Heart right ventricle (tissue), 16 donors: Measurements from ENCODE around the gene MIR17HG. TPM values are rescaled to one million over a fixed set of nuclear protein-coding genes. Genes with fewer than 3 reads are reported as not detected.

ENCODE experiments used
- ATAC-seq, 8 donors: fragments of 200-7000 bp; cut with Tn5 transposase; one replicate each; pipeline ENCODE4 v1.9.1; 2020; ENCODE audit warnings: mild to moderate bottlenecking in 8 of 8, moderate library complexity in 8 of 8, moderate number of reproducible peaks in 1 of 8
- DNase-seq, 2 donors: peaks; one replicate each; pipeline ENCODE4 v3.0.0-alpha.2; 2020
- H3K27ac ChIP-seq, 10 donors: fragments of 200-600 bp; sonication (generic) in 2 of 10; one replicate each; pipeline versions ENCODE4 v1.5.0 to v1.8.0; 2020 to 2022; ENCODE audit warnings: mild to moderate bottlenecking in 3 of 10
- H3K27me3 ChIP-seq, 7 donors: fragments of 200-600 bp; one replicate each; pipeline ENCODE4 v1.8.0; 2021 to 2022; ENCODE audit warnings: mild to moderate bottlenecking in 2 of 7
- H3K36me3 ChIP-seq, 9 donors: fragments of 200-600 bp; sonication (generic) in 1 of 9; one replicate each; pipeline versions ENCODE4 v1.5.0 to v1.8.0; 2020 to 2022; ENCODE audit warnings: mild to moderate bottlenecking in 2 of 9
- H3K4me1 ChIP-seq, 9 donors: fragments of 200-600 bp; sonication (generic) in 1 of 9; one replicate each; pipeline versions ENCODE4 v1.5.0 to v1.8.0; 2020 to 2022; ENCODE audit warnings: mild to moderate bottlenecking in 4 of 9
- H3K4me3 ChIP-seq, 10 donors: fragments of 200-600 bp; sonication (generic) in 2 of 10; one replicate each; pipeline versions ENCODE4 v1.5.0 to v1.8.0; 2020 to 2022; ENCODE audit warnings: mild to moderate bottlenecking in 7 of 10, moderate library complexity in 2 of 10
- H3K9me3 ChIP-seq, 11 donors: fragments of 200-600 bp in 10 of 11; sonication (generic) in 2 of 11; one replicate each; pipeline versions ENCODE4 v1.5.0 to v1.8.0; 2013 to 2022; ENCODE audit warnings: mild to moderate bottlenecking in 2 of 11, control low read depth in 1 of 11, moderate library complexity in 1 of 11
- CTCF ChIP-seq, 9 donors: fragments of 200-600 bp; sonication (generic) in 2 of 9; IDR thresholded peaks; one replicate each; pipeline versions ENCODE4 v1.5.0 to v1.8.0; 2021 to 2022; ENCODE audit warnings: antibody characterized with exemption in 9 of 9, mild to moderate bottlenecking in 5 of 9, moderate library complexity in 1 of 9
- WGBS, 2 donors: extraction: QIAGEN DNeasy Blood & Tissue Kit; methylation state at CpG; one replicate each; pipeline ENCODE4 v1.1.7; 2013; ENCODE audit warnings: inconsistent platforms in 1 of 2; 5-methylcytosine and 5-hydroxymethylcytosine counted together
- intact Hi-C, 10 donors: fragments of 100-400 bp; cut with DNase I; formaldehyde crosslinking; loops; one replicate each; pipeline versions ENCODE4 v1.11.1 to v1.14.2; 2022
- polyA plus RNA-seq, 2 donors: library from polyadenylated mRNA; stranded (reverse); fragments of 200-250 nt; gene quantifications; one replicate each; pipeline ENCODE4 v1.2.3, GENCODE V29; 2013
- total RNA-seq, 10 donors: library from RNA; stranded (reverse); fragmentation: NEBNext Ultra II Directional in 3 of 10; extraction: Animal tissue kit (Norgen Biotek cat#: 25700) in 3 of 10; gene quantifications; one replicate each; pipeline versions ENCODE4 v1.2.1 to v1.2.4, GENCODE V29; 2021 to 2023
- donor health status: Arrhythmogenic right ventricular cardiomyopathy.
- donor health status: ischemic (EF 13 %, LVEDD 7.1; RV severe dilation, severe dysfunction).
- donor health status: healthy with polysubstance abuse.
- donor health status: DM: no; HTN: yes; CAD: no.
- donor health status: DM: no; HTN: no; CAD: no.
- donor health status: ischemic (EF 25% LVEDD 6.9; RV normal size, moderate dysfunction).
- donor health status: ischemic (EF 25% LVEDD 5.7; RV mildly dilated, moderate dysfunction).
- donor health status: healthy.
- donor health status: DM: yes; HTN: yes; CAD: no.
- donor health status: Ischemic cardiomyopathy.
- donor health status: ischemic (EF 35%, LVEDD 5.7; RV mildly dilated, moderate dysfunction).
- donor health status: nonischemic (EF 11% LVEDD 7.7; RV severe dilation, severe dysfunction).
- donor health status: DM: yes; HTN: yes; CAD: no.
- donor health status: PGD.
- donor health status: ischemic (EF 29% LVEDD 5.4; RV normal size, mild dysfunction).
- donor health status: nonischemic (EF 23%, LVEDD 6.1; RV moderate dilation, normal function).

Gene MIR17HG
- total and polyA plus RNA-seq, 12 donors = 0.41 to 5.0 (median 1.1) TPM

DNA sequence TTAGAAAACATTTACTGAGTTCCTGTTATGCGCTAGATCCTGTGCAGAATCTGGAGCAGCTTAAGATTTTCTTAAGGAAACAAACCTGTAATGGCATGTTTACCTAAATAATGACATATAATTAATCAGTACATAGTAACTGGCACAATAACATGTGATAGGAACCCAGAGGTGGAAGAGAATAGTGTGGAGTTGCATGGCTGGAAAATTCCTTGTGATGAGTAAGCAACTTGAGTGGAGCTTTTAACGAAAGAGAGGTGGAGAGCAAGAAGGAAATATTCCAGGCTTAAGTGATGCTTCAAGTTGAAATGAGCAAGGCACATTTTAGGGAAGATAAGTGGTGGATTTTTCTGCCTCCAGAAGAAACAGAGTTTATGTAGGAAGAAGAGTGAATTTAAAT, 41.7 kb downstream of the MIR17HG start:
- Histone ChIP-seq H3K27me3 (peaks cover 0 to 52% (median 14%) of the 10 kb centered on the region in 7 donors), H3K27ac (no peak overlapping the region), H3K9me3 (no peaks in the 10 kb centered on the region), H3K4me1 (no peaks in the 10 kb centered on the region), H3K36me3 (no peaks in the 10 kb centered on the region), H3K4me3 (no peak overlapping the region)
- TF ChIP-seq CTCF (IDR thresholded peaks at IDR 0.05) = no peak
- no peak for DNase-seq
- no peak for ATAC-seq
- intact Hi-C loops = loop anchor here in 3 of 10 donors (5.0 to 10.0 kb wide), 2 partner anchors 338 to 396 kb away; no protein-coding TSS in a partner anchor
- WGBS, 2 donors = 82 to 86% methylated on average over 2 of the region's 2 CpGs

DNA sequence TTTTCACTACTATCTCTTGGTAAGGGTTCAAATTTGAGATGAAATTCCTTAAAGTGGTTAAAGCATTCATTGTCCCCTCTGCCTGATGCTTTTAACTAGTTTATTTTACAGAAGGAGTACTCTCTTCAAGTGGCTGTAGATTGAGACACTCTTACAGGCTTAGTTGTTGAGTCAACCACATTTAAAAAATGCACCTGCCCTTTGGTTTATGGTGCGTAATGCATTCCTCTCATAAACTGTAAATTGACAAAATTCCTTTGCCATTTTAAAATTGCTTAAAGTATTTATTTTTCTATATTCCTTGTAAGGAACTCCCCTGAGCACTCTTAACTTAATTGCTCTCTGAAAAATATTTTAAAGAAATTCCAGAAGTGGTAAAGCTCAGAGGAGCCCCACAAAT, 50.1 kb downstream of the MIR17HG start:
- H3K36me3 ChIP-seq = no peaks in the 10 kb centered on the region
- no peak overlapping the region for H3K4me3 ChIP-seq
- no peak for TF ChIP-seq CTCF (IDR thresholded peaks at IDR 0.05)
- intact Hi-C loops = no loop called here
- no peak for DNase-seq
- peaks cover 2 to 18% (median 8%) of the 10 kb centered on the region in 9 donors for H3K4me1 ChIP-seq
- no peak overlapping the region for H3K27ac ChIP-seq
- no peak for ATAC-seq
- H3K9me3 ChIP-seq = no peaks in the 10 kb centered on the region
- WGBS, 2 donors = 98 to 100% methylated on average over 1 of the region's 1 CpG
- peaks cover 3 to 89% (median 71%) of the 10 kb centered on the region in 7 donors for H3K27me3 ChIP-seq

DNA sequence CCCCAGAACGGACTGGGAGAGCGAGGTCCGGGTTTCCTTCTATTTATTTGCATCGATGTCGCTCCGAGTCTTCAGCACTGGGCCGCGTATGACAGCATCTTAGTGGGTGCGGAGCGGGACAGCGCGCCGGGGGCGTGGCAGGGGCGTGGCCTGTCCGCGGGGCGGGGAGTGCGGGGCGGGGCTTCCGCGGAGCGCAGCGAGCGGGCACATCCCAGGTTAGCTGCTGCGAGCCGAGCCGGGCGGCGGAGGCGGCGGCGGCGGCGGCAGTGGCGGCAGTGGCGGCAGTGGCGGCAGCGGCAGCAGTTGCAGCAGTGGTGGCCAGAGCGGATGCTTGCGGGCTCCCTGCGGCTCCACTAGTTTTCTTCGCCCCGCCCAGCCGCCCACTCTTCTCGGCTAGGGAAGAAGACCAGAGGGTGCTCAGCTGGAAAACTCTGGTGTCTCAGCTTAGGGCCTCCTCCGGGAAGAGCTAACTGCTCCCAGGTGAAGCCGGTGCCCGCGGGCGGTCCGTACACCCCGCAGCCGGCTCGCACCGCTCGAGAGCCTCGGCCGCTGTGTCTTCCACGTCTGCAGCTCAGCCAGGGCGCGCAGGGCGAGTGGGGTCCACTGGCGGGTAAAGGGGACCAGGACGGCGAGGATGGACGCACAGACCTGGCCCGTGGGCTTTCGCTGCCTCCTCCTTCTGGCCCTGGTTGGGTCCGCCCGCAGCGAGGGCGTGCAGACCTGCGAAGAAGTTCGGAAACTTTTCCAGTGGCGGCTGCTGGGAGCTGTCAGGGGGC, 51.1 kb downstream of the MIR17HG start, which contains the start of gene GPC5:
Gene GPC5 (plus strand): TSS at position 209 of the 776 bp plus-strand sequence.
- ATAC-seq = peak; percentile 94 to 100 (median 97)
- DNase-seq = peak; percentile 48 to 84
- TF ChIP-seq CTCF (IDR thresholded peaks at IDR 0.05) = no peak
- Histone ChIP-seq H3K4me3 (peak within 1 kb of the TSS; percentile 20 to 58 (median 53)), H3K9me3 (no peaks in the 10 kb centered on the region), H3K4me1 (peaks cover 2 to 18% (median 8%) of the 10 kb centered on the region in 9 donors), H3K27me3 (peaks cover 3 to 83% (median 61%) of the 10 kb centered on the region in 7 donors), H3K27ac (no peak within 1 kb of the TSS), H3K36me3 (no peaks in the 10 kb centered on the region)
- WGBS, 2 donors = 0 to 1% methylated on average over 73 to 76 of the region's 76 CpGs
- intact Hi-C loops = no loop called here

DNA sequence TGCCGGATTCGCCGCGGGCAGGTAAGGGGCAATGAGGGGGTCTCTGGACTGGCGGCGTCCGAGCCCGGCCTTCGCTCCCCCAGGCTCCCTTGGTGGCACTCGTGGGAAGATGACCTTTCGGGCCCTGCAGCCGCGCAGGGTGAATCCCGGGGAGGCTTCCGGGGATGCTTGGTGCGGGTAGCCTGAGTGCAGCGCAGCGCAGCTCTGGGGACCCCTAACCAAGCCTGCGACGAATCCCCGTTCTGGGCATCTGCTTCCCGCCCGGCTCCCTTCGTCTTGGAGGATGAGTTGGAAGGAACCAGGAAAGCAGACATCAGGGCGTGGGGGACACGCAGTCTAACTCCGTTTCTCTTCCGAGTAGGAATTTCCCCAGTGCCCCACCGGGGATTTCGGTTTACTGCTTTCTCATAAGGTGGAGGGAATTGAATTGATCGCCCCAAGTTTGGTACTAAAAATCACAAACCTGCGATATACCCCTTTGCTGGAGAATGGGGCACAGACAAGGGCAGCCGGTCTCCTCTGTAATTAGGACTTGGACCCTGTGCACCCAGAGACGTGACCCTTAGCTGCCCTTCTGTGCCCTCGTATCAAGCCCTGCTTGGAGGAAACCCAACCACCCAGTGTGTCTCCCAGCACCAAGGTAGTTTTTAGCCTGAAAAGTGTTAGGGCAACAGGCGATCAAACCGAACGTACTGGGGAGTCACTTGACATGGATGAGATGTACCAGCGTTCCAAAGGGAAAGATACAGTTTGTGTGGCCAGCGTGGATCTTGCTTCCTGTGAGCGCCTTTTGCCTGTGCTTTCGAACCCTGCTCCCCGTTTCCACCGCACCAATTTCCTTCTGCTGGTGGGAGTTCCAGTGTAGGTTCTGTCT, 51.9 kb downstream of the MIR17HG start:
- 15 to 25% methylated on average over 38 to 44 of the region's 44 CpGs for WGBS, 2 donors
- H3K4me1 ChIP-seq = peaks cover 2 to 18% (median 8%) of the 10 kb centered on the region in 9 donors
- TF ChIP-seq CTCF (IDR thresholded peaks at IDR 0.05) = no peak
- peak in 5 of 8 donors; percentile 7 to 44 (median 24) for ATAC-seq
- peaks cover 3 to 77% (median 55%) of the 10 kb centered on the region in 7 donors for H3K27me3 ChIP-seq
- H3K27ac ChIP-seq = no peak overlapping the region
- H3K4me3 ChIP-seq = peak overlapping the region; percentile 20 to 58 (median 53)
- H3K36me3 ChIP-seq = no peaks in the 10 kb centered on the region
- intact Hi-C loops = no loop called here
- DNase-seq = no peak
- H3K9me3 ChIP-seq = no peaks in the 10 kb centered on the region
